GM12878 (cell line): Measurements from ENCODE around the gene MMP20.

ENCODE experiments used
- SMC3 ChIP-seq: IDR thresholded peaks from 2 replicates; pipeline ENCODE4 v1.6.1; 2011; ENCODE audit warnings: low read length, improper control_type of control experiment, borderline replicate concordance
- TF ChIP-seq, protein P1 (sequence below): IDR thresholded peaks from 2 replicates; pipeline ENCODE4 v1.6.1; 2012; ENCODE audit warnings: low read depth, low read length, improper control_type of control experiment

DNA sequence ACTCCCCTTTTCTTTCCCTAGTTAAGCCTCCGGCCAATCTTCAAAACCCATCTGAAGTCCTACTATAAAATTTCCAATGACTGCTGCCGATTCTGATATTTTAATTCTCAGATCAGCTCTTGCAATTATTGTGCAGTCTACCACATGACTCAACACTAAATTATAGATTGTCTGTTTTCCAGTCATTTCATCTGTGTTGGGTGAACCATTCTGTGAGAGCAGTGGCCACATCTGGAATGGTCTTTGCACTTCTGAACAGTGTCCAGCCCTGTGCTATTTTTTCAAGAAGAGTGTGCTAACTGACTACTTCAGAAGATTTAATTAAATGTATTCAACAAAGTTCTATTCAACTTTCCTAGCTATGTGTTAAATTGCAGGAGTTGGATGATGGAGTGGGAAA lies 47.4 kb downstream of the MMP20 start:
- no peak for TF ChIP-seq SMC3
- TF ChIP-seq, protein P1, sequence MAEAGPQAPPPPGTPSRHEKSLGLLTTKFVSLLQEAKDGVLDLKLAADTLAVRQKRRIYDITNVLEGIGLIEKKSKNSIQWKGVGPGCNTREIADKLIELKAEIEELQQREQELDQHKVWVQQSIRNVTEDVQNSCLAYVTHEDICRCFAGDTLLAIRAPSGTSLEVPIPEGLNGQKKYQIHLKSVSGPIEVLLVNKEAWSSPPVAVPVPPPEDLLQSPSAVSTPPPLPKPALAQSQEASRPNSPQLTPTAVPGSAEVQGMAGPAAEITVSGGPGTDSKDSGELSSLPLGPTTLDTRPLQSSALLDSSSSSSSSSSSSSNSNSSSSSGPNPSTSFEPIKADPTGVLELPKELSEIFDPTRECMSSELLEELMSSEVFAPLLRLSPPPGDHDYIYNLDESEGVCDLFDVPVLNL, result no peak
